Dedifferentiated amniotic fluid mesenchymal stem cell (primary cell): ENCODE measurements around the gene NFATC1.

Experiments
- DNase-seq: peaks from one replicate; pipeline ENCODE4 v3.0.0-alpha.2; 2016; ENCODE audit errors: extremely low spot score

NFATC1 gene

DNA sequence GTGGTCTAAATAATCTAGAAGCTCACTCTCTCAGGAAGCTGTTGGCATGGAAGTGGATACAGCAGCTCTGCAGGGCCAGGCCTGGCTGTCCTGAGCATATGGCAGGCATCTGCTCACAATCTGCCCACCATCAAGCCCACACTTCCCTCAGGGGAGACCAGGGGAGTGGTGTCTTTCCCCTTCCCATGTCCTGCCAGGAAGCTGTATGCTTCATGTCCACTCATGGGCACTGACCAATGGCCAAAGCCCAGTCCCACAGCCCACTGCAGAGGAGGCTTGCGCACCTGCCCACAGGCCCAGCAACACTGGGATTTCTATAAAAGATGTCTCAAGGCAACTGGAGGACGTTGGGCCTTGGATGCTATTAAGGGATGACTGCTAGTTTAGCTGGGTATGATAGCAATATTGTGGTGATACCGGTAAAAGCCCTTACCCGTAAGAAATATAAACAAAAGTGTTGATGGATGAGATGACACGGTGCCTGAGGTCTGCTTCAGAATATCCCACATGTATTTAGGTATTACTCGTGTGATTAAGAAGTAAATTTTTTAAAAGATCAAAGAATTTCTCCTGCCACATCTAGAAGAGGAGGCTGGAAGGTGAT, 177.2 kb downstream of the NFATC1 start:
- no peak for DNase-seq

DNA sequence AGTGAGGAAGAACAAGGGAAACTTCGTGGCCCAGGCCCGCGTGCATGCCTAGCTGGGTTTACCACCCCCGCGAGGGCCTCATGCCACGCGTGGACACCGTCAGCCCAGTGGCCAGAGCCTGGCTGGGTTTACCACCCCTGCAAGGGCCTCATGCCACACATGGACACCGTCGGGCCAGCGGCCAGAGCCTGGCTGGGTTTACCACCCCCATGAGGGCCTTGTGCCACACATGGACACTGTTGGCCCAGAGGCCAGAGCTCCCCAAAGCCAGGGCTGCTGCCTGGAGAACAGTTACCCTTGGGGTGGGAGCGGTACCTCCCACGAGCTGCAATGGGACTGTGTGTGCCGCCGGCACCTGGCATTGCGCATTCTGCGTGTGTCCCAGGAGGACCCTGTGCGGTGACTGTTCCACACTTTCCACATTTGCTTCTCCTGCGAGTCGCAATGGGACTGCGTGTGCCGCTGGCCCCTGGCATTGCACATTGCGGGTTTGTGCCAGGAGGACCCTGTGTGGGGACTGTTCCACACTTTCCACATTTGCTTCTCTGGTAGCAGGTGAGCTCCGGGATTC, 178.3 kb downstream of the NFATC1 start:
- no peak for DNase-seq

DNA sequence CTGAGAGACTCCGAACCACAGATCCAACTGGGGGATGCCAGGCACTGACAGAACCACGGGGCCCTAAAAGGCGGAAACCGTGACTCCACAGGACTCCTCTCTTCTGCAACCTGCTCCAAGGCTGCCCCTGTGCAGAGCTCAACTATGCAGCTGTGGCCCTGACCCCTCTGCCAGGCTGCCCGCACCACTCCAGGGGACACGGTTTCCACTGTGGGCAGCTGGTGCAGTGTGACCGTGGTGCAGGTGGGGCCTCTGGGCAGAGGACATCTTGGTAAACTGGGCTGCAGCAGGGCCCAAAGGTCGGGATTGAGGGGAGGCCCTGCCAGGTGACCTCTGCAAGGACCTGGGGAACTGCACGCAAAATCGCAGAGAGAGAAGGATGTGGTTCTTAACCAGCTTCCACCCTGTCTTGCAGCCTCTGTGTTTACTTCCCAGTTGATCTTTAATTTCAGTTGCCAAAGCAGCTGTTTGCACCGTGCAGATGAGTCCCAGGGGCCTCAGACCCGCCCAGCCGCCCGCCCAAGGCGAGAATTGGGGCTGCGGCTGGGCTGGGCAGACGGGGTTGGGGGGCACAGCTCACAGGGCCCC, 179.3 kb downstream of the NFATC1 start:
- DNase-seq: no peak

DNA sequence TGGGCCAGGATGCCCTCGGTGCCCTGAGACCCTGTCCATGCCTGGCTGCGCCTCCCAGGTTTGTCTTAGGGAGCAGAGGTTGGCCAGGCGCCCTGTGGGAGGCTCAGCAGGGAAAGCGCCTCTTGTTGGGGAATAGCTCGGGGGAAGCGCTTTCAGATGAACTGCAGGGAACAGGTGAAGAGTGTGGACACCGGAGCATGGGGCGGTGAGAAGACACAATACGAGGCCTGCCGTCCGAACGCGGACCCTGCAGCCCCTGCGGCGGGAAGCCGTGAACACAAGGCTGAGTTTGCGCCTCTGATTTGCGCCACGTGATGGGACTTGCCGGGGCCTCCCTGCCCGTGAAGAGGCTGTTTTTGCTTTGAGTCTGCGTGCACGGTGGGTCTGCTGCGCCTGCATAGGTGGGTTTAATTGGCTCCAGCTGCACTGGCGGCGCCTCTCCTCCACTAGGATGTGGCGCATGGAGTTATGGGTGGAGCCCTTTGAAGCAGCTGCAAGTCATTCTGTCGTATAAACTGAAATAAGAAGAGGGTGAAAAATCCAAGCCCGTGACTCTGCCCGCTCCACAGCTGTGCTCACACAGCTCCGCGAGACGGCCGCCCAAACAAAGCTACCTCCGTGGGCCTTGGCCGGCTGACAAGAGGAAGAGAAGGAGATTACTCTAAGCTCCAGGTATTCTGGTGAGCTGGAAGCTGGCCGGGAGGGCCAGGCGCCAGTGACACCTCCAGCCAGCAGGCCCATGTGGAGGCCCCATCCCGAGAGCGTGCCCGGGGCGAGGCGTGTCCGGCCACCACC, 180.4 kb downstream of the NFATC1 start:
- peak; percentile 63 for DNase-seq

DNA sequence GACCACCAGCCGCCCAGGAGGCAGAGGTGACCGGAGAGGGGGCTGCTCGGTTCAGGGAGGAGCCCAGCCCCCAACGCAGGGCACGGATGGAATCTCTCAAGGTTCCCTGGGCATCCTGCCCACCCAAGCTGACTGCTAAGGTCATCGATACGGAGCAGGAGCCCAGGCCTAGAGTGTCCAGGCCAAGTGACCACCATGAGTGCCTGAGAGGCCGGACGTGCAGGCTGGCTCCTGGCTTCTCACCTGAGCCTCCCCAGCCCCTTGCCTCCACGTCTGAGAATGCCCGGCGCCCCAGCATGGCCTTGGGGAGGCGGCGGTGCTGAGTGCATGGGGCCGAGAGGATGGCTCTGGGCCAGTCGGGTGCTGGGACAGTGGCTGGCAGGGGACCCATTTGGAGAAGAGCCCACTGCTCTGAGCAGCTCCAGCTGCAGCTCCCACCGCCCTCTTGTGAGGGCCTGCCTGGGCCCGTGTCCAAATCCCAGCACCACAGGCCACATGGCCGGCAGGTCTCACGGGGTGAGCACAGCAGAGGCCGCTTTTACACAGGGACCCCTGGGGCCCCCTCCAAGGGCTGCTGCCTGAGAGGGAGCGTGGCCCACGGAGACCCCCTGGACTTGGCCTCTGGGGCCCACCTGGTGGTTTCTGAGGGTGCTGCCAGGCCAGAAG, 181.1 kb downstream of the NFATC1 start:
- no peak for DNase-seq

DNA sequence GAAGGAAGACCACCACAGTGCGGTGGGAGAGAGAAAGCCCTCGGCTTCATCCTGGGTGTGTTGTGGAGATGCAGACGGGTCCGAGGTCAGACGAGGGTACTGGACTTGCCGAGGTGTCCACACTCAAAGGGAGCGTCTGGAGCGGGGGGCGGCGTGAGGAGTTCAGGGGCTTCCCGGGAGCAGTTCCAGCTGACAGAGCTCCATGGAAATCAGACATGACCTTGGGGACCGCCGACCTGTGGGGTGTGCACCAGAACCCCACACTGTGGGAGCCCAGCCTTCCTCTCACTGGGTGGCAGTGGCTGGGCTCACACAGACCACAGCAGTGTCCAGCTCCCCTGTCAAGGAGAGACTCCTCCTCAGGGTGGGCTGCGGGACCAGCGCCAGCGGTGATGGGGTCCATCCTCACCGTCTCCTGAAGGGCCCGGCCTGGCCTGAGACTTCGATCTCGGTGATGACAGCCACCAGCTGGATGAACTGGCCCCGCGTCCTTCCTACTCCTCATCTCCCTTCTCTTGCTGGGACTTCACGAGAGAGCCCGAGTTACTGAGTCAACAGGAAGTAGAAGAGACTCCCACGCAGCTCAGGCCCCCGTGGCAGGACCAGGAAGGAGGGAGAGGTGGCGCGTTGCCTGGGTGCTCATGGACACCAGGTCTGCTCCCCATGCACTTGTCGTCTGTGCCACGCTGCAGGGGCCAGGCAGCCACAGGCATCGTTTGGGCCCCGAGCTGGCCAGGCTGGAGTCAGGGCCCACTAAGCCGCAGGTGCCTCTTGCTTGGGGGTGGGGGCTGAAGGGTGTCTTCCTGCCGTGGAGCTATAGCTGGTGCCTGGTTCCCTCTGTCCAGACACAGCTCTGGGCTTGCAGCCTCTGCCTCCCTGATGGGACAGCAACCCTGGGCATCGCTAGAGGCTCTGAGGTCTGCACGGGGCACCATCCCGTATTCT, 182.0 kb downstream of the NFATC1 start:
- no peak for DNase-seq

DNA sequence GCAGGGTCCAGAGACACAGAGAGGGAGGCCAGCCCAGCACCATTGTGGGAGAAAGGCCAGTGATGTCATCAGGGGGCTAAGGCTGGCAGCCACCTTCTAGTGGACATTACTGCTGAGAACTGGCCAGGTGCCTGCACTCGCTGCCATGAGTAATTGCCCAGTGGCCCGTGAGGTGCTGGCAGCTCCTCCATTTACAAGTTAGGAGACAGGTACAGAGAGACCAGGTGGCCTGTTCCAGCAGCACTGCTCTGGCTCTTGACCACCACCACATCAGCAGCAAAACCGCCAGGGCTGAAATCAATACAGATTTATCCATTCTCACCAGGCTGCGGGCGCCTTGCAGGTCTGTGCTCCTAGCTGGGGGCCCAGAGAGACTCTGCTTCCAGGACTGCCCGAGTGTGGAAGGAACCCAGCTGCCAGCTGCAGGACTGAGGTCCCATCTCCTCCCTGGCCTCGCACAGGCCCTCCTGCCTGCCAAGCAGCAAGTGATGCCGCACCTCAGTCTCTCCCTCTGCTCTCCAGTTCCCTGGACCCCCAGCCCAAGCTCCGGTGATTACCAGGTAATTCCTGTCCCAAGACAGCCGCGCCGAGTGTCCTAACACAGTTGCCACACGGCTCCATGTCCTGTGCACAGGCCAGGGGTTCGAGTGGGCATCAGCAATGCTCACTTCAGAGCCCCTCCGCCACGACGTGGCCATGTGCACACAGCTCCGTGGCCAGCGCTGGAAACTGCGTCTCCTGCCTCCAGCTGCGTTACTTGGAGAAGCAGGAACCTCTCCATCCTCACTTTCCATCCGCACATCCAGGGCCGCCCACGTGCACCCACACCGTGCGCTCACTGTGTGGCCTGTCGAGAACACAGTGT, 182.9 kb downstream of the NFATC1 start:
- no peak for DNase-seq
